IMR-90 (cell line): Measurements from ENCODE around the gene UXS1. TPM values are rescaled to one million over a fixed set of nuclear protein-coding genes. Genes with fewer than 3 reads are reported as not detected.

Source experiments
- ATAC-seq: fragments of 200-7000 bp; cut with Tn5 transposase; 2 replicates; pipeline ENCODE4 v1.9.1; 2020; ENCODE audit warnings: low read depth, mild to moderate bottlenecking, moderate library complexity
- BruUV-seq: library from RNA; stranded (reverse); fragments of 400-500 nt; replicated peaks from 2 replicates; lab custom pipeline; 2021; lab: Mats Ljungman, UMichigan
- CTCF ChIA-PET: fragments of 300-600 bp; formaldehyde crosslinking; extraction: SDS; loops from one replicate; lab custom pipeline; 2021; ENCODE audit warnings: antibody characterized with exemption; lab: Yijun Ruan, JAX
- POLR2A ChIA-PET: fragments of 300-600 bp; sonication (Branson Sonifier 250); formaldehyde crosslinking; loops from one replicate; lab custom pipeline; 2022; ENCODE audit warnings: antibody characterized with exemption; ENCODE audit not compliant: unreplicated experiment; lab: Charles Lee
- DNase-seq: peaks from one replicate; pipeline ENCODE4 v3.0.0; 2013
- H2AFZ ChIP-seq: replicated peaks from 2 replicates; pipeline ENCODE3; 2013; ENCODE audit warnings: low read length, mild to moderate bottlenecking; ENCODE audit not compliant: poor library complexity
- H2AK5ac ChIP-seq: 2 replicates; pipeline ENCODE4 v1.6.1; 2013; ENCODE audit warnings: low read depth, low read length, inconsistent platforms
- H2AK9ac ChIP-seq: replicated peaks from 2 replicates; pipeline ENCODE3; 2013; ENCODE audit warnings: mild to moderate bottlenecking, low read depth, low read length, moderate library complexity; ENCODE audit not compliant: poor library complexity
- H2BK120ac ChIP-seq: 2 replicates; pipeline ENCODE4 v1.6.1; 2013; ENCODE audit warnings: low read depth, low read length, inconsistent platforms
- H2BK15ac ChIP-seq: 3 replicates; pipeline ENCODE4 v1.6.1; 2013; ENCODE audit warnings: low read depth, low read length, inconsistent platforms
- H2BK20ac ChIP-seq: 2 replicates; pipeline ENCODE4 v1.6.1; 2013; ENCODE audit warnings: low read depth, mild to moderate bottlenecking, inconsistent platforms, low read length, moderate library complexity
- H2BK5ac ChIP-seq: 2 replicates; pipeline ENCODE4 v1.6.1; 2013; ENCODE audit warnings: mild to moderate bottlenecking, low read depth, low read length, inconsistent platforms; ENCODE audit not compliant: poor library complexity, severe bottlenecking
- H3K14ac ChIP-seq: replicated peaks from 2 replicates; pipeline ENCODE4 v1.6.1; 2013; ENCODE audit warnings: low read depth, low read length, inconsistent platforms
- H3K18ac ChIP-seq: 2 replicates; pipeline ENCODE4 v1.6.1; 2013; ENCODE audit warnings: low read depth, low read length, control low read depth
- H3K23ac ChIP-seq: 2 replicates; pipeline ENCODE4 v1.6.1; 2013; ENCODE audit warnings: low read depth, low read length, inconsistent platforms
- H3K27ac ChIP-seq: 2 replicates; pipeline ENCODE4 v1.5.1; 2013; ENCODE audit warnings: mild to moderate bottlenecking, control low read depth, low read length; ENCODE audit not compliant: insufficient read depth
- H3K27me3 ChIP-seq: 2 replicates; pipeline ENCODE4 v1.6.1; 2013; ENCODE audit warnings: low read length; ENCODE audit not compliant: control insufficient read depth, insufficient read depth
- H3K36me3 ChIP-seq: 2 replicates; pipeline ENCODE4 v1.6.1; 2013; ENCODE audit warnings: low read length, mixed read lengths; ENCODE audit not compliant: control insufficient read depth, insufficient read depth
- H3K4ac ChIP-seq: 2 replicates; pipeline ENCODE4 v1.6.1; 2013; ENCODE audit warnings: low read depth, low read length, inconsistent platforms
- H3K4me1 ChIP-seq: 2 replicates; pipeline ENCODE4 v1.6.1; 2013; ENCODE audit warnings: low read length, mixed read lengths; ENCODE audit not compliant: control insufficient read depth, insufficient read depth
- H3K4me2 ChIP-seq: 2 replicates; pipeline ENCODE4 v1.6.1; 2013; ENCODE audit warnings: low read depth, mild to moderate bottlenecking, control low read depth, low read length, moderate library complexity
- H3K4me3 ChIP-seq: 2 replicates; pipeline ENCODE4 v1.5.1; 2013; ENCODE audit warnings: low read depth, mild to moderate bottlenecking, control low read depth, low read length, moderate library complexity; ENCODE audit not compliant: insufficient read depth
- H3K56ac ChIP-seq: 2 replicates; pipeline ENCODE4 v1.6.1; 2013; ENCODE audit warnings: low read length, inconsistent platforms; ENCODE audit not compliant: insufficient read depth; ENCODE audit errors: extremely low read depth
- H3K79me1 ChIP-seq, 2 experiments: 2 replicates each; pipeline ENCODE4 v1.6.1; 2013; ENCODE audit warnings: low read length in 2 of 2, inconsistent platforms in 1 of 2, low read depth in 1 of 2
- H3K9ac ChIP-seq: 2 replicates; pipeline ENCODE4 v1.6.1; 2013; ENCODE audit warnings: low read depth, low read length, control low read depth
- H3K9me1 ChIP-seq: 2 replicates; pipeline ENCODE4 v1.6.1; 2013; ENCODE audit warnings: low read length, inconsistent platforms; ENCODE audit not compliant: insufficient read depth
- H3K9me3 ChIP-seq: 2 replicates; pipeline ENCODE4 v1.6.1; 2013; ENCODE audit warnings: low read length; ENCODE audit not compliant: control insufficient read depth, insufficient read depth
- H4K20me1 ChIP-seq: 2 replicates; pipeline ENCODE4 v1.6.1; 2013; ENCODE audit warnings: low read length, inconsistent platforms; ENCODE audit not compliant: insufficient read depth
- H4K5ac ChIP-seq: 2 replicates; pipeline ENCODE4 v1.6.1; 2013; ENCODE audit warnings: mild to moderate bottlenecking, low read depth, low read length, control low read depth
- H4K8ac ChIP-seq, 2 experiments: 2 replicates each; pipeline ENCODE4 v1.6.1; 2013; ENCODE audit warnings: low read depth in 2 of 2, low read length in 2 of 2, control low read depth in 1 of 2, inconsistent platforms in 1 of 2
- H4K91ac ChIP-seq: 2 replicates; pipeline ENCODE4 v1.6.1; 2013; ENCODE audit warnings: low read depth, low read length, inconsistent platforms; ENCODE audit not compliant: insufficient read depth
- BHLHE40 ChIP-seq: fragments of 150-350 bp; IDR thresholded peaks from 2 replicates; pipeline ENCODE4 v1.6.1; 2016; ENCODE audit warnings: mild to moderate bottlenecking, low read depth, low read length
- CEBPB ChIP-seq: IDR thresholded peaks from 2 replicates; pipeline ENCODE4 v1.6.1; 2012; ENCODE audit warnings: low read depth, low read length, improper control_type of control experiment
- CHD1 ChIP-seq: IDR thresholded peaks from 2 replicates; pipeline ENCODE4 v1.6.1; 2012; ENCODE audit warnings: low read depth, low read length, improper control_type of control experiment
- FOS ChIP-seq: fragments of 150-350 bp; IDR thresholded peaks from 2 replicates; pipeline ENCODE4 v1.6.1; 2016; ENCODE audit warnings: low read depth, low read length
- MXI1 ChIP-seq: IDR thresholded peaks from 2 replicates; pipeline ENCODE4 v1.6.1; 2012; ENCODE audit warnings: low read depth, mild to moderate bottlenecking, low read length, moderate library complexity, borderline replicate concordance
- NFE2L2 ChIP-seq: fragments of 150-350 bp; IDR thresholded peaks from 2 replicates; pipeline ENCODE4 v1.6.1; 2016; ENCODE audit warnings: low read depth, mild to moderate bottlenecking, low read length
- POLR2A ChIP-seq: IDR thresholded peaks from 2 replicates; pipeline ENCODE4 v1.6.1; 2012; ENCODE audit warnings: mild to moderate bottlenecking, low read depth, low read length
- RAD21 ChIP-seq: IDR thresholded peaks from 2 replicates; pipeline ENCODE4 v1.6.1; 2012; ENCODE audit warnings: low read length, improper control_type of control experiment
- RCOR1 ChIP-seq: IDR thresholded peaks from 2 replicates; pipeline ENCODE4 v1.6.1; 2012; ENCODE audit warnings: mild to moderate bottlenecking, low read length, improper control_type of control experiment; ENCODE audit not compliant: insufficient replicate concordance
- RFX5 ChIP-seq: IDR thresholded peaks from 2 replicates; pipeline ENCODE4 v1.8.0; 2012; ENCODE audit warnings: low read depth, mild to moderate bottlenecking, low read length, moderate library complexity
- SMC3 ChIP-seq: fragments of 150-350 bp; IDR thresholded peaks from 2 replicates; pipeline ENCODE4 v1.6.1; 2016; ENCODE audit warnings: low read depth, mild to moderate bottlenecking, antibody characterized with exemption, low read length, moderate library complexity
- WGBS, 2 experiments: methylation state at CpG; one replicate each; pipeline versions ENCODE4 v1.1.5 to v1.1.7; 2013; ENCODE audit warnings: missing lambda C conversion rate in 2 of 2; ENCODE audit not compliant: insufficient read length in 1 of 2; ENCODE audit errors: extremely low coverage in 2 of 2; 5-methylcytosine and 5-hydroxymethylcytosine counted together
- dilution Hi-C: fragments of 300-500 bp; cut with HindIII; formaldehyde crosslinking; loops from one replicate; pipeline ENCODE4 v1.14.3; 2018; ENCODE audit warnings: low sequenced_read_pairs; ENCODE audit not compliant: unreplicated experiment
- in situ Hi-C: fragments of 300-500 bp; cut with MboI; formaldehyde crosslinking; loops from 3 replicates; pipeline ENCODE4 v1.14.3; 2019; ENCODE audit warnings: low sequenced_read_pairs, inconsistent platforms, mixed read lengths
- intact Hi-C: fragments of 100-400 bp; cut with micrococcal nuclease; formaldehyde crosslinking; loops from 2 replicates; pipeline ENCODE4 v1.10.0; 2022
- polyA plus RNA-seq, 3 experiments: library from polyadenylated mRNA; depleted of rRNA; stranded (reverse); fragments of >200 nt; gene quantifications; 2 replicates each; pipeline ENCODE4 v1.2.3, GENCODE V29; 2012; ENCODE audit warnings: low replicate concordance in 1 of 3
- total RNA-seq: library from RNA; depleted of rRNA; stranded (reverse); fragments of >200 nt; gene quantifications from 2 replicates; pipeline ENCODE4 v1.2.3, GENCODE V29; 2012
- TF ChIP-seq, protein P1 (sequence below): conservative IDR thresholded peaks from 2 replicates; pipeline ENCODE4 v1.5.1; 2012; ENCODE audit warnings: mild to moderate bottlenecking, low read depth, low read length, improper control_type of control experiment
- TF ChIP-seq, protein P2 (sequence below): fragments of 150-350 bp; IDR thresholded peaks from 2 replicates; pipeline ENCODE4 v1.6.1; 2016; ENCODE audit warnings: low read depth, mild to moderate bottlenecking, low read length, moderate library complexity, borderline replicate concordance
- TF ChIP-seq, protein P3 (sequence below): fragments of 150-350 bp; IDR thresholded peaks from 2 replicates; pipeline ENCODE4 v1.6.1; 2017; ENCODE audit warnings: mild to moderate bottlenecking, antibody characterized with exemption, low read length, low read depth

UXS1 gene
- total and polyA plus RNA-seq, 2 of the 4 experiments (the other 2 are of a cell fraction): 33.7 to 54.3 TPM

DNA sequence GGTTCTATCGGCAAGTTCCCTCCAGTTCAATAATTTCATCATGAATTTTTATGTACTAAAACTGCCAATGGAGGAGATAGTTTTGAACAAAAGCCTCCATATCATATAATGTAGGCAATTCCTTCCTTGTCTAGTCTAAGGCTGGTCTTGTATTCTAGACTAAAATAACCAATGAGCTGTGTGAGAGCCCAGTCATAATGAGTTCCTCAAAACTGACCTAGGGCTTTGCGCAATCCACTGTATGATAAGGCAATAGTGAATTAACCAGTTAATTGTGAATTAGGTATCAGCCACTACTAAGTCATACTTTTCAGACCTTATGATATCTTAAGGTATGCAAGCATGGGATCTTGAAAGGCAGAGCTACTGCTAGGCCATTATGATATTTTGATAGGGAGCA lies 7.6 kb upstream of the UXS1 start:
- TF ChIP-seq CHD1: no peak
- TF ChIP-seq FOS: no peak
- TF ChIP-seq, protein P1, sequence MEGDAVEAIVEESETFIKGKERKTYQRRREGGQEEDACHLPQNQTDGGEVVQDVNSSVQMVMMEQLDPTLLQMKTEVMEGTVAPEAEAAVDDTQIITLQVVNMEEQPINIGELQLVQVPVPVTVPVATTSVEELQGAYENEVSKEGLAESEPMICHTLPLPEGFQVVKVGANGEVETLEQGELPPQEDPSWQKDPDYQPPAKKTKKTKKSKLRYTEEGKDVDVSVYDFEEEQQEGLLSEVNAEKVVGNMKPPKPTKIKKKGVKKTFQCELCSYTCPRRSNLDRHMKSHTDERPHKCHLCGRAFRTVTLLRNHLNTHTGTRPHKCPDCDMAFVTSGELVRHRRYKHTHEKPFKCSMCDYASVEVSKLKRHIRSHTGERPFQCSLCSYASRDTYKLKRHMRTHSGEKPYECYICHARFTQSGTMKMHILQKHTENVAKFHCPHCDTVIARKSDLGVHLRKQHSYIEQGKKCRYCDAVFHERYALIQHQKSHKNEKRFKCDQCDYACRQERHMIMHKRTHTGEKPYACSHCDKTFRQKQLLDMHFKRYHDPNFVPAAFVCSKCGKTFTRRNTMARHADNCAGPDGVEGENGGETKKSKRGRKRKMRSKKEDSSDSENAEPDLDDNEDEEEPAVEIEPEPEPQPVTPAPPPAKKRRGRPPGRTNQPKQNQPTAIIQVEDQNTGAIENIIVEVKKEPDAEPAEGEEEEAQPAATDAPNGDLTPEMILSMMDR: no peak
- TF ChIP-seq POLR2A: no peak
- TF ChIP-seq BHLHE40: no peak
- TF ChIP-seq CEBPB: no peak
- TF ChIP-seq SMC3: no peak
- TF ChIP-seq MXI1: no peak
- TF ChIP-seq, protein P2, sequence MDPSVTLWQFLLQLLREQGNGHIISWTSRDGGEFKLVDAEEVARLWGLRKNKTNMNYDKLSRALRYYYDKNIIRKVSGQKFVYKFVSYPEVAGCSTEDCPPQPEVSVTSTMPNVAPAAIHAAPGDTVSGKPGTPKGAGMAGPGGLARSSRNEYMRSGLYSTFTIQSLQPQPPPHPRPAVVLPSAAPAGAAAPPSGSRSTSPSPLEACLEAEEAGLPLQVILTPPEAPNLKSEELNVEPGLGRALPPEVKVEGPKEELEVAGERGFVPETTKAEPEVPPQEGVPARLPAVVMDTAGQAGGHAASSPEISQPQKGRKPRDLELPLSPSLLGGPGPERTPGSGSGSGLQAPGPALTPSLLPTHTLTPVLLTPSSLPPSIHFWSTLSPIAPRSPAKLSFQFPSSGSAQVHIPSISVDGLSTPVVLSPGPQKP: no peak
- TF ChIP-seq RFX5: no peak
- no peak for TF ChIP-seq RAD21
- no peak for TF ChIP-seq NFE2L2
- TF ChIP-seq RCOR1: no peak
- TF ChIP-seq, protein P3, sequence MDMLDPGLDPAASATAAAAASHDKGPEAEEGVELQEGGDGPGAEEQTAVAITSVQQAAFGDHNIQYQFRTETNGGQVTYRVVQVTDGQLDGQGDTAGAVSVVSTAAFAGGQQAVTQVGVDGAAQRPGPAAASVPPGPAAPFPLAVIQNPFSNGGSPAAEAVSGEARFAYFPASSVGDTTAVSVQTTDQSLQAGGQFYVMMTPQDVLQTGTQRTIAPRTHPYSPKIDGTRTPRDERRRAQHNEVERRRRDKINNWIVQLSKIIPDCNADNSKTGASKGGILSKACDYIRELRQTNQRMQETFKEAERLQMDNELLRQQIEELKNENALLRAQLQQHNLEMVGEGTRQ: no peak
- Histone ChIP-seq H4K91ac (no peak overlapping the region), H4K8ac (no peak overlapping the region), H3K79me1 (no peaks in the 10 kb centered on the region), H2BK20ac (no peak overlapping the region), H3K27me3 (peaks cover 8% of the 10 kb centered on the region), H2AK9ac (no peak overlapping the region), H3K18ac (no peak overlapping the region), H4K5ac (no peak overlapping the region), H2BK15ac (no peak overlapping the region), H2BK5ac (no peak overlapping the region), H3K9ac (no peak overlapping the region), H3K36me3 (no peaks in the 10 kb centered on the region), H3K4ac (no peak overlapping the region), H2AK5ac (no peak overlapping the region), H3K23ac (no peak overlapping the region), H3K27ac (no peak overlapping the region), H3K56ac (no peak overlapping the region), H3K14ac (no peak overlapping the region), H3K4me2 (no peak overlapping the region), H2BK120ac (no peak overlapping the region), H3K9me3 (no peaks in the 10 kb centered on the region; the same call in 1 of the 2 replicates), H3K4me1 (peaks cover 7% of the 10 kb centered on the region), H3K4me3 (no peak overlapping the region), H2AFZ (no peak overlapping the region), H4K20me1 (no peaks in the 10 kb centered on the region), H3K9me1 (no peaks in the 10 kb centered on the region)
- dilution Hi-C loops: no loop called here
- in situ Hi-C loops: no loop called here
- intact Hi-C loops: no loop called here
- CTCF ChIA-PET: no interaction called here
- DNase-seq (no peak), ATAC-seq (no peak)
- no CpG with 5 or more reads among the region's 2 CpGs for WGBS, 2 experiments
- BruUV-seq: no TSS peak
- POLR2A ChIA-PET: interaction anchor here (0.6 kb wide), 1 partner anchor 125 kb away, joined by 3 read pairs; no protein-coding TSS in a partner anchor
